Large intestine (tissue), 3 donors: ENCODE results near the gene SMTN. TPM values are rescaled to one million over a fixed set of nuclear protein-coding genes. Genes with fewer than 3 reads are reported as not detected.
"Not testable (repeated sequence)": the region's sequence is repeated elsewhere in the genome, so short reads cannot be mapped to it uniquely, and the experiment has no call there.

Experiments used
- DNase-seq, 2 donors: peaks; one replicate each; pipeline versions ENCODE4 v3.0.0 to v3.0.0-alpha.2; 2013
- H3K27ac ChIP-seq: one replicate; pipeline ENCODE4 v1.5.1; 2013; ENCODE audit warnings: low read length
- H3K27me3 ChIP-seq: 2 replicates; pipeline ENCODE4 v1.6.1; 2013; ENCODE audit warnings: low read length; ENCODE audit not compliant: control insufficient read depth, insufficient read depth
- H3K36me3 ChIP-seq: 2 replicates; pipeline ENCODE4 v1.6.1; 2013; ENCODE audit warnings: low read length; ENCODE audit not compliant: control insufficient read depth, insufficient read depth
- H3K4me1 ChIP-seq: one replicate; pipeline ENCODE4 v1.6.1; 2013; ENCODE audit warnings: low read length; ENCODE audit not compliant: control insufficient read depth, insufficient read depth
- H3K4me3 ChIP-seq: one replicate; pipeline ENCODE4 v1.5.1; 2013; ENCODE audit warnings: low read length
- H3K9me3 ChIP-seq: one replicate; pipeline ENCODE4 v1.6.1; 2013; ENCODE audit warnings: mild to moderate bottlenecking, low read depth, low read length, moderate library complexity; ENCODE audit not compliant: control insufficient read depth
- WGBS: methylation state at CpG from one replicate; pipeline ENCODE4 v1.1.5; 2013; ENCODE audit warnings: low lambda C conversion rate; ENCODE audit not compliant: insufficient coverage; 5-methylcytosine and 5-hydroxymethylcytosine counted together
- polyA plus RNA-seq: library from polyadenylated mRNA; unstranded; fragments of 120-200 nt; gene quantifications from one replicate; pipeline ENCODE4 v1.2.1, GENCODE V29; 2013

Gene SMTN
- polyA plus RNA-seq, 1 donor = 96.3 TPM

GRCh38 chr22:31105282-31105929 lies 24.3 kb downstream of the SMTN start:
- Histone ChIP-seq H3K27me3 (no peaks in the 10 kb centered on the region), H3K9me3 (no peaks in the 10 kb centered on the region), H3K27ac (peak overlapping the region; percentile 3), H3K4me3 (no peak overlapping the region), H3K4me1 (peaks cover 24% of the 10 kb centered on the region), H3K36me3 (peaks cover 42% of the 10 kb centered on the region)
- no peak for DNase-seq
- no CpG with 5 or more reads among the region's 11 CpGs for WGBS

- Histone ChIP-seq H3K9me3 (no peaks in the 10 kb centered on the region), H3K4me1 (peaks cover 24% of the 10 kb centered on the region), H3K27me3 (no peaks in the 10 kb centered on the region), H3K36me3 (peaks cover 36% of the 10 kb centered on the region), H3K4me3 (peak overlapping the region; percentile 56), H3K27ac (peak overlapping the region; percentile 75)
- no CpG with 5 or more reads among the region's 4 CpGs for WGBS
- no peak for DNase-seq
Measured at GRCh38 chr22:31106001-31106571, 25.0 kb downstream of the SMTN start.

GRCh38 chr22:31106731-31107177 lies 25.6 kb downstream of the SMTN start:
- no peak for DNase-seq
- H3K36me3 ChIP-seq = peaks cover 30% of the 10 kb centered on the region
- H3K4me1 ChIP-seq = peaks cover 23% of the 10 kb centered on the region
- WGBS = 20% methylated on average over 1 of the region's 14 CpGs
- peak overlapping the region; percentile 75 for H3K27ac ChIP-seq
- no peaks in the 10 kb centered on the region for H3K27me3 ChIP-seq
- H3K4me3 ChIP-seq = peak overlapping the region; percentile 56
- no peaks in the 10 kb centered on the region for H3K9me3 ChIP-seq

- Histone ChIP-seq H3K9me3 (no peaks in the 10 kb centered on the region), H3K36me3 (peaks cover 25% of the 10 kb centered on the region), H3K27me3 (no peaks in the 10 kb centered on the region), H3K4me1 (peaks cover 17% of the 10 kb centered on the region), H3K4me3 (peak within 1 kb of the TSS; percentile 56), H3K27ac (peak within 1 kb of the TSS; percentile 75)
- WGBS = 0% methylated on average over 2 of the region's 67 CpGs
- peak; percentile 97 for DNase-seq
Measured at GRCh38 chr22:31107178-31107893, 26.2 kb downstream of the SMTN start, which contains the start of gene SELENOM. Gene SELENOM (minus strand): TSS chr22:31107568. CDS start chr22:31107505, 63 bp downstream.

GRCh38 chr22:31107894-31108218 lies 26.7 kb downstream of the SMTN start:
- DNase-seq = no peak
- Histone ChIP-seq H3K4me1 (peaks cover 17% of the 10 kb centered on the region), H3K27ac (peak overlapping the region; percentile 53), H3K9me3 (no peaks in the 10 kb centered on the region), H3K4me3 (peak overlapping the region; percentile 29), H3K36me3 (peaks cover 24% of the 10 kb centered on the region), H3K27me3 (no peaks in the 10 kb centered on the region)
- WGBS = 0% methylated on average over 3 of the region's 5 CpGs

- H3K36me3 ChIP-seq, H3K27ac ChIP-seq, H3K27me3 ChIP-seq, H3K9me3 ChIP-seq, H3K4me1 ChIP-seq, DNase-seq, H3K4me3 ChIP-seq: not testable (repeated sequence)
- no CpG with 5 or more reads among the region's 7 CpGs for WGBS
Measured at GRCh38 chr22:31112547-31113091, 31.5 kb downstream of the SMTN start.

GRCh38 chr22:31118046-31118820 lies 37.1 kb downstream of the SMTN start:
- no peaks in the 10 kb centered on the region for H3K9me3 ChIP-seq
- H3K4me3 ChIP-seq = no peak overlapping the region
- peaks cover 15% of the 10 kb centered on the region for H3K4me1 ChIP-seq
- H3K27ac ChIP-seq = no peak overlapping the region
- WGBS = no CpG with 5 or more reads among the region's 3 CpGs
- H3K36me3 ChIP-seq = no peaks in the 10 kb centered on the region
- peak in 1 of 2 donors; percentile 27 for DNase-seq
- no peaks in the 10 kb centered on the region for H3K27me3 ChIP-seq

GRCh38 chr22:31119026-31119717 lies 38.1 kb downstream of the SMTN start:
- Histone ChIP-seq H3K4me1 (peaks cover 22% of the 10 kb centered on the region), H3K4me3 (no peak overlapping the region), H3K9me3 (no peaks in the 10 kb centered on the region), H3K27ac (no peak overlapping the region), H3K27me3 (no peaks in the 10 kb centered on the region), H3K36me3 (no peaks in the 10 kb centered on the region)
- WGBS = no CpG with 5 or more reads among the region's 7 CpGs
- DNase-seq = no peak

GRCh38 chr22:31120230-31120629 lies 39.1 kb downstream of the SMTN start:
- no CpG with 5 or more reads among the region's 5 CpGs for WGBS
- no peak for DNase-seq
- Histone ChIP-seq H3K27ac (no peak overlapping the region), H3K4me1 (peaks cover 22% of the 10 kb centered on the region), H3K9me3 (no peaks in the 10 kb centered on the region), H3K4me3 (no peak overlapping the region), H3K36me3 (no peaks in the 10 kb centered on the region), H3K27me3 (no peaks in the 10 kb centered on the region)
